ENCODE data around the gene FASTKD3. TPM values are rescaled to one million over a fixed set of nuclear protein-coding genes. Genes with fewer than 3 reads are reported as not detected.

The FASTKD3 gene
- total and polyA plus RNA-seq, 2 of the 4 experiments (the other 2 are of a cell fraction) = 8.4 to 12.7 TPM

DNA sequence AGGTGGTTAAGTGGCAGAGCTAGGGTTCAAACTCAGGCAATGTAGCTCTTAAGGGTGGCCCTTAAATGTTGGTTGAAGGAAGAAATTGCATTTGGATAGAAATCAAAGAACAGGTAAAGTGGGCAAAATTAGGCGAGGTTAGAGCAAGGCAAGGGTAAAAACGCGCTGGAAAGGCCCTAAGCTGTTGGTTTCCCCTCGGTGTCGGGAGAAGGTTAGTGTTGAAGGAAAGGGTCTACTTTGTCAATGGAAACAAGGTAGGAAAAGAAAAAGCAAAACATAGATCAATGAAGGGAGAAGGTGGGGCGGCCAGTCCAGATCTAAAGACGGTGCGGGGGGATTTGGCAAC lies 431 bp downstream of the FASTKD3 start:
- Histone ChIP-seq H3K9me3 (ENCODE audit: control insufficient read depth, insufficient read depth, low read length) (no peaks in the 10 kb centered on the region), H4K20me1 (ENCODE audit: insufficient read depth, low read length) (peaks cover 6% of the 10 kb centered on the region; the same call in 1 of the 2 replicates), H3K27me3 (ENCODE audit: control insufficient read depth, insufficient read depth, low read length) (no peaks in the 10 kb centered on the region), H4K8ac (ENCODE audit: low read depth in 2 of 2, low read length in 2 of 2) (peak overlapping the region; percentile 71 to 77), H3K18ac (ENCODE audit: low read depth, low read length) (no peak overlapping the region), H4K91ac (ENCODE audit: insufficient read depth, low read depth, low read length) (no peak overlapping the region; the same call in none of the 2 replicates), H2AFZ (replicated peaks; ENCODE audit: low read length, poor library complexity) (peak overlapping the region; percentile 98), H3K36me3 (ENCODE audit: control insufficient read depth, insufficient read depth, low read length) (peaks cover 3% of the 10 kb centered on the region), H3K9me1 (ENCODE audit: insufficient read depth, low read length) (peaks cover 2% of the 10 kb centered on the region; the same call in 1 of the 2 replicates), H2AK9ac (replicated peaks; ENCODE audit: low read depth, low read length, poor library complexity) (peak overlapping the region; percentile 68), H2BK5ac (ENCODE audit: low read depth, low read length, poor library complexity, severe bottlenecking) (no peak overlapping the region), H3K4ac (ENCODE audit: low read depth, low read length) (peak overlapping the region; percentile 66), H3K23ac (ENCODE audit: low read depth, low read length) (peak overlapping the region; percentile 82), H2AK5ac (ENCODE audit: low read depth, low read length) (no peak overlapping the region), H3K4me3 (ENCODE audit: insufficient read depth, low read depth, low read length) (peak overlapping the region; percentile 59), H3K79me1 (ENCODE audit: low read depth in 1 of 2, low read length in 2 of 2) (peaks cover 21 to 44% of the 10 kb centered on the region in 2 experiments), H3K4me2 (ENCODE audit: low read depth, low read length) (peak overlapping the region; percentile 95), H3K56ac (ENCODE audit: extremely low read depth, insufficient read depth, low read length) (peak overlapping the region; percentile 84; the same call in 1 of the 2 replicates), H3K27ac (ENCODE audit: insufficient read depth, low read length) (peak overlapping the region; percentile 61), H3K4me1 (ENCODE audit: control insufficient read depth, insufficient read depth, low read length) (0 out of 2 replicates have a peak, but pooled peaks cover 2% of the 10 kb centered on the region), H2BK20ac (ENCODE audit: low read depth, low read length) (no peak overlapping the region), H4K5ac (ENCODE audit: low read depth, low read length) (peak overlapping the region; percentile 16), H2BK15ac (ENCODE audit: low read depth, low read length) (no peak overlapping the region), H3K14ac (replicated peaks; ENCODE audit: low read depth, low read length) (peak overlapping the region; percentile 55), H3K9ac (ENCODE audit: low read depth, low read length) (peak overlapping the region; percentile 89), H2BK120ac (ENCODE audit: low read depth, low read length) (no peak overlapping the region)
- in situ Hi-C loops (cut with MboI; ENCODE audit: low sequenced_read_pairs) (no loop called here), intact Hi-C loops (cut with micrococcal nuclease) (no loop called here), dilution Hi-C loops (cut with HindIII; ENCODE audit: low sequenced_read_pairs, unreplicated experiment) (no loop called here)
- ATAC-seq (ENCODE audit: low read depth) (no peak; the same call in 1 of the 2 replicates), DNase-seq (no peak)
- TF ChIP-seq MXI1 (IDR thresholded peaks at IDR 0.05; ENCODE audit: borderline replicate concordance, low read depth, low read length) (no peak), MAFK (IDR thresholded peaks at IDR 0.05; ENCODE audit: low read depth, low read length) (no peak), RFX5 (IDR thresholded peaks at IDR 0.05; ENCODE audit: low read depth, low read length) (no peak), FOS (IDR thresholded peaks at IDR 0.05; ENCODE audit: low read depth, low read length) (no peak), SMC3 (IDR thresholded peaks at IDR 0.05; ENCODE audit: low read depth, low read length) (no peak), MAZ (IDR thresholded peaks at IDR 0.05; ENCODE audit: borderline replicate concordance, low read depth, low read length) (no peak), CHD1 (IDR thresholded peaks at IDR 0.05; ENCODE audit: low read depth, low read length) (no peak), BHLHE40 (IDR thresholded peaks at IDR 0.05; ENCODE audit: low read depth, low read length) (no peak), POLR2A (IDR thresholded peaks at IDR 0.05; ENCODE audit: low read depth, low read length) (no peak)
- TF ChIP-seq, protein P1, sequence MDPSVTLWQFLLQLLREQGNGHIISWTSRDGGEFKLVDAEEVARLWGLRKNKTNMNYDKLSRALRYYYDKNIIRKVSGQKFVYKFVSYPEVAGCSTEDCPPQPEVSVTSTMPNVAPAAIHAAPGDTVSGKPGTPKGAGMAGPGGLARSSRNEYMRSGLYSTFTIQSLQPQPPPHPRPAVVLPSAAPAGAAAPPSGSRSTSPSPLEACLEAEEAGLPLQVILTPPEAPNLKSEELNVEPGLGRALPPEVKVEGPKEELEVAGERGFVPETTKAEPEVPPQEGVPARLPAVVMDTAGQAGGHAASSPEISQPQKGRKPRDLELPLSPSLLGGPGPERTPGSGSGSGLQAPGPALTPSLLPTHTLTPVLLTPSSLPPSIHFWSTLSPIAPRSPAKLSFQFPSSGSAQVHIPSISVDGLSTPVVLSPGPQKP (IDR thresholded peaks at IDR 0.05; ENCODE audit: borderline replicate concordance, low read depth, low read length) = no peak
- TF ChIP-seq, protein P2, sequence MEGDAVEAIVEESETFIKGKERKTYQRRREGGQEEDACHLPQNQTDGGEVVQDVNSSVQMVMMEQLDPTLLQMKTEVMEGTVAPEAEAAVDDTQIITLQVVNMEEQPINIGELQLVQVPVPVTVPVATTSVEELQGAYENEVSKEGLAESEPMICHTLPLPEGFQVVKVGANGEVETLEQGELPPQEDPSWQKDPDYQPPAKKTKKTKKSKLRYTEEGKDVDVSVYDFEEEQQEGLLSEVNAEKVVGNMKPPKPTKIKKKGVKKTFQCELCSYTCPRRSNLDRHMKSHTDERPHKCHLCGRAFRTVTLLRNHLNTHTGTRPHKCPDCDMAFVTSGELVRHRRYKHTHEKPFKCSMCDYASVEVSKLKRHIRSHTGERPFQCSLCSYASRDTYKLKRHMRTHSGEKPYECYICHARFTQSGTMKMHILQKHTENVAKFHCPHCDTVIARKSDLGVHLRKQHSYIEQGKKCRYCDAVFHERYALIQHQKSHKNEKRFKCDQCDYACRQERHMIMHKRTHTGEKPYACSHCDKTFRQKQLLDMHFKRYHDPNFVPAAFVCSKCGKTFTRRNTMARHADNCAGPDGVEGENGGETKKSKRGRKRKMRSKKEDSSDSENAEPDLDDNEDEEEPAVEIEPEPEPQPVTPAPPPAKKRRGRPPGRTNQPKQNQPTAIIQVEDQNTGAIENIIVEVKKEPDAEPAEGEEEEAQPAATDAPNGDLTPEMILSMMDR (conservative IDR thresholded peaks at IDR 0.05; ENCODE audit: low read depth, low read length) = no peak
- ChIA-PET CTCF (interaction anchor here (1.0 to 1.2 kb wide), 2 partner anchors 9 to 17 kb away, joined by 3 to 4 read pairs; no protein-coding TSS in a partner anchor), POLR2A (ENCODE audit: unreplicated experiment) (interaction anchor here (0.5 to 1.0 kb wide), 2 partner anchors 10 to 1135 kb away, joined by 3 to 4 read pairs; no protein-coding TSS in a partner anchor)
- 0% methylated on average over 8 of the region's 8 CpGs; no CpG with 5 or more reads in 1 of the 2 experiments for WGBS, 2 experiments (ENCODE audit: extremely low coverage in 2 of 2, insufficient read length in 1 of 2)
- TSS peak; percentile 64 for BruUV-seq (replicated peaks)

All from IMR-90 (cell line).